Muscle of arm (tissue), 14 donors: ENCODE data around the gene CPNE6. TPM values are rescaled to one million over a fixed set of nuclear protein-coding genes. Genes with fewer than 3 reads are reported as not detected.
A peak's percentile ranks its signal among the peaks of the same experiment; 100 is the strongest.
"Not testable (repeated sequence)": the region's sequence is repeated elsewhere in the genome, so short reads cannot be mapped to it uniquely, and the experiment has no call there.

Experiments
- DNase-seq: peaks from one replicate; pipeline ENCODE4 v3.0.0-alpha.2; 2013
- long read RNA-seq, 11 donors: transcript quantifications; one replicate each; lab custom pipeline, GENCODE V29; 2026
- polyA plus RNA-seq, 12 donors: library from polyadenylated mRNA; unstranded; fragments of 120-200 nt; gene quantifications; one replicate each; pipeline ENCODE4 v1.2.1, GENCODE V29; 2013; ENCODE audit not compliant: insufficient read length in 12 of 12

CPNE6 gene
- polyA plus RNA-seq = under 1 TPM in 2 of 12 donors, not detected in 10; 0.08 to 0.21 TPM
- long read RNA-seq, donor 1 = 0 reads
- long read RNA-seq, donor 2 = 0 reads
- long read RNA-seq, donor 3 = 0 reads
- long read RNA-seq, donor 4 = 0 reads
- long read RNA-seq, donor 5 = 0 reads
- long read RNA-seq, donor 6 = 0 reads
- long read RNA-seq, donor 7 = 0 reads
- long read RNA-seq, donor 8 = 0 reads
- long read RNA-seq, donor 9 = 0 reads
- long read RNA-seq, donor 10 = 0 reads
- long read RNA-seq, donor 11 = 0 reads

DNA sequence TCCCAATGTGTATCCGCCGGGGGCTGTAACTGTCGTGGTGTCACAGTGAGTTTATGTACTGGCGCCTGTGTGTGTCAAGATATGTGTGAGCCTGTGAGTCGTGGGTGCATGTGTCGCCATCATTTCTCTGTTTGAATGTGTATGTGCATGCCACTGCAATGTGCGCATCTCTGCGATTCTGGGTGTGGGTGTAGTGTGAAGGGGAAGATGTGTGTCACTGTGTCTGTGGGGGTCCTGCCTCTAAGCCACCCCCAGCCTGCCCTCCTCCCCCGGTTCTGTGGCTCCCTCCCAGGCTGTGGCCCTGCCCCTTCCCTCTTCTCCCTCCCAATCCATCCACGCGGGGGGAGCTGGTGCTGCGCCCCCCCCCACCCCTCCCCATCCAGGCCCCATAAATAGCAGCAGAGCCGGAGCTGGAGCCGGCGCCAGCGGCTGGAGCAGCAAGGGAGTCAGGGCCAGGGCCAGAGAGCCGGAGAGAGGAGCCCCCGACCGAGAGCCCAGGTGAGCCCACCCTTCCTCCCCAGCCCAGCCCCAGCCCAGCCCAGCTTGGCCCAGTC, at the start of gene CPNE6:
CPNE6 (plus strand) TSS at position 419 of the 554 bp plus-strand sequence. CDS start 1,375 bp downstream, outside the sequence.
- no peak for DNase-seq

DNA sequence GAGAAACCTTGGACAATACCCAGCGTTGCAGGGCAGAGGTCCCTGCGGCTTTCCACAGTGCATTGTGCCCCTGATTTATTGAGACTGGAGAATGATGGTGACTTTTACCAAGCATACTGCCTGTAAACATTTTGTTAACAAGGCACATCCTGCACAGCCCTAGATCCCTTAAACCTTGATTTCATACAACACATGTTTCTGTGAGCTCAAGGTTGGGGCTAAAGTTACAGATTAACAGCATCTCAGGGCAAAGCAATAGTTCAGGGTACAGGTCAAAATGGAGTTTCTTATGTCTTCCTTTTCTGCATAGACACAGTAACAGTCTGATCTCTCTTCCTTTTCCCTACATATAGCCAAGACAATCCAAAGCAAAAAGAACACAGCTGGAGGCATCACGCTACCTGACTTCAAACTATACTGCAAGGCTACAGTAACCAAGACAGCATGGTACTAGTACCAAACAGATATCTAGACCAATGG, 46.4 kb upstream of the CPNE6 start:
- DNase-seq = not testable (repeated sequence)

DNA sequence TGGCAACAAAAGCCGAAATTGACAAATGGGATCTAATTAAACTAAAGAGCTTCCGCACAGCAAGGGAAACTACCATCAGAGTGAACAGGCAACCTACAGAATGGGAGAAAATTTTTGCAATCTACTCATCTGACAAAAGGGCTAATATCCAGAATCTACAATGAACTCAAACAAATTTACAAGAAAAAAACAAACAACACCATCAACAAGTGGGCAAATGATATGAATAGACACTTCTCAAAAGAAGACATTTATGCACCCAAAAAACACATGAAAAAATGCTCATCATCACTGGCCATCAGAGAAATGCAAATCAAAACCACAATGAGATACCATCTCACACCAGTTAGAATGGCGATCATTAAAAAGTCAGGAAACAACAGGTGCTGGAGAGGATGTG, 41.7 kb upstream of the CPNE6 start:
- DNase-seq = not testable (repeated sequence)

DNA sequence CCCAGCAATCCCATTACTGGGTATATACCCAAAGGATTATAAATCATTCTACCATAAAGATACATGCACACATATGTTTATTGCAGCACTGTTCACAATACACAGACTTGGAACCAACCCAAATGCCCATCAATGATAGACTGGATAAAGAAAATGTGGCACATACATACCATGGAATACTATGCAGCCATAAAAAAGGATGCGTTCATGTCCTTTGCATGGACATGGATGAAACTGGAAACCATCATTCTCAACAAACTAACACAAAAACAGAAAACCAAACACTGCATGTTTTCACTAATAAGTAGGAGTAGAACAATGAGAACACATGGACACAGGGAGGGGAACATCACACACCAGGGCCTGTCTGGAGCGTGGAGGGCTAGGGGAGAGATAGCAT, 40.0 kb upstream of the CPNE6 start:
- not testable (repeated sequence) for DNase-seq

DNA sequence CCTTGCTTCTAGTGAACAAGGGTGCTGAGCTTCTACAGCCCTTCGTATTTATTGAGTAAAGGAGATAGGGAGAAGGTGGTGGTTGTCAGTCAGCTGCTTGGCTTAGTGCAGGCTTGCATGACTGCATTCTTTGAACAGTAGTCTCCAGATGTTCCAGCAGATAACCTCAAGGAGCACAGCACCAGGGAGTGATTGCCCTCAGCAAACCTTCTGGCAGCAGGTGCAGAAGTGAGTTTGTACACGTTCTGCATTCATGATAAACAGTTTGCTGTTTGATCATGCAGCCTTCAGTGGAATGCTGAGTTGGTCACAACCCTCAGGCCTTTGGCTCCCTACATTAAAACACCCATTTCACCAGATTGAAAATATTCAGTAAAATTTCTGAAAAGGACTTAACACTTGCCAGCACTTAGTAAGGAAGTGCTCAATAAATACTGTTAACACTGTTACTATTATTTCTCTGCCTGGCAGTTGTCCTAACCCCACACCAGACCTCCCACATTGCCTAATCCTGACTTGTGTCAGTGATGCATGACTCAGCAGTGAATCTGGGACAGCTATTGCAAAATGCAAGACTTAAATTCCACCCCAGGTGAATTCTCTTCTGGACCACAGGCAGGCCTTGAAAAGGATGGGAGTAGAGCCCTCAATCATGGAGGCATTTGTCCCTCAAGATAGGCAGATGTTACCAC, 38.5 kb upstream of the CPNE6 start:
- no peak for DNase-seq

DNA sequence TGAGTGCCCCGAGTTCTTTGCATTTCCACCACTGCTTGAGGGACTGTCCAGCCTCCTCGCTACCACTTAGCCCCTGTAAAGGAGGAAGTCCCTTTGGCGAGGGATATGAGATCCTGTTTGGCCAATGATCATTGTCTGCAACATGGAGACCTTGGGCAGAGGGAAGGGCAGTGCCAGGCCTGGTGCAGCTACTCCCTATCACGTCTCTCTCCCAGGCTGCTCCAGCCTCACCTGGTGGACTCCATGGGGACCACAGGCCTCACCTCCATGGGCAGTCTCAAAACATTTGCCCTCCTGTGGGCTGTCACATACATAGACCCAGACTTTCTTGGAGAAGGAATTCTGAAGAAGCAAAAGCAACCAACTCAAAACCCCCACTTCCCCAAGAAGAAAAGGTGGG, 35.6 kb upstream of the CPNE6 start:
- DNase-seq = not testable (repeated sequence)

DNA sequence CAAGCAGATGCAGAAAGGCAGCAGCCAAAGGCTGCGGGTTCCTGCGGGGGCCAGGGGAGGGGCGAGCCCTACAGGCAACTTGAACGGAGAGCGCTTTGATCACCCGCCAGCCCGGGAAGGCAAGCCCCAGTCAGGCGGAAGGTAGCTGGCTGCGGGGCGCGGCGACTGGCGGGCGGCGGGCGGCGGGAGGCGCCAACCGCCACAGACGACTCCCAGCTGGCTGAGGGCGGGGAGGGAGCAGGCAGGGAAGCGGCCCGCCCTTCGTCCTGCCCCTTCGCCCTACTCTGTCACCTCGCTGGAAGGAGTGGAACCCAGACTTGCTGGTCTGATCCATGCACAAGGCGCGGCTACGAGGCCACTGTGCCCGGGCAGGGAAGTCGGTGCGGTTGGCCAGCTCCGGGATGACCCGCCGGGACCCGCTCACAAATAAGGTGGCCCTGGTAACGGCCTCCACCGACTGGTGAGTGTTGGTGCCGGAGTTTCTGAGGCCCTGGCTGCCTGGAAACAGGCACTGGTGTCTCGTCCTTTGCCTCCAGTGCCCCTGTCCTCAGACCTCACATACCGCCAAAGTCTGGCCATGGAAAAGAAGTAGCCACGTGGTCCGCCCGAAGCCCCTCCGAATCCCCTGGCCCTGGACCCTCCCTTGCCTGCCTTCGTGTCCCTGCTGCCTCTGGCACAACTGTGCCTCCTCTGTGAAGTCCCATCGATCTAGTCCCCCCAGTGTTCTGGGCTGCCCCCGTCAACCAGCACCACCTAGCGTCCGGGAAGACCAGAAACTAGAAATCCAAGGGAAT, 35.0 kb upstream of the CPNE6 start:
- DNase-seq = peak; percentile 76

DNA sequence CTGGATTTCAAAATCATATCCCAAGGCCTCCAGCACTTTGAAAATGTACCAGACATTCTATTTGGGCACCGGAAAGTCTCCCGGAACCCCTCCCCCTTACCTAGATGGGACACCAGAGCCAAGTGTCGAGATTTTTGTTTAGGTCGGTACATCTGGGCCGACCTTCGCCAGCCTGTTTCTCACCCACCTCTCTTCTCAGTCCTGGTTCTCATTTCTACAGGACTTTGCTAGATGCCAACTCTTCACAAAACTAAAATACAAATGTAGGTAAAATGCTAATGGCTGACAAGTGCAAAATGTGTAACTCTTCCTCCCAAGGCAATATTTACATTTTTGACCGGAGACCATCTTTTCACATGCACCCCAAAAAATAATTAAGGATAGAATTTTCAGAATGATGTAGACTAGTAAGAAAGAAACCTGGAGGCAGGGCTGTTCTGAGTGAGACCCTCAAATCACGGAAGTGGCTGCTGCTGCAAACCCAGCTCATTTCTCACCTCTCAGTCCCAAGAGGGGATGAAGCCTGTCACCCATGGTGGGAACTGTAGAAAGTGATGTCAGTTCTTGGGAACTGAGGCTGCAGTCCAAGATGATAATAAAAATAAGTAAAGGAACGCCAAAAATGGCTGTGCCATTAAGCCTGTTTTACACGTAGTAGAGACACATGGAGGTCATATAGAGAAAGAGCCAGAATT, 34.3 kb upstream of the CPNE6 start:
- DNase-seq = not testable (repeated sequence)

DNA sequence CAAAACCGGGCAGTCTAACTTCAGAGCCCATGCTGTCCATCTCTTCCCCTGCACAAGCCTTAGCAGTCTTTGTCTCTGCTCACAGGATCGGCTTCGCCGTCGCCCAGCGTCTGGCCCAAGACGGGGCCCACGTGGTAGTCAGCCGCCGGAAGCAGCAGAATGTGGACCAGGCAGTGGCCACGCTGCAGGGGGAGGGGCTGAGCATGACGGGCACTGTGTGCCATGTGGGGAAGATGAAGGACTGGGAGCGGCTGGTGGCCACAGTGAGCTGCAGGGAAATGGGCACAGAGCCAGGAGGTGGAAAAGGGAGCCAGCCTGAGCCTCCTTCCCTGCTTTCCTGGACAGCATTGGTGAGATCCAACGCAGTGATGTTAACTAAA, 33.7 kb upstream of the CPNE6 start:
- no peak for DNase-seq

DNA sequence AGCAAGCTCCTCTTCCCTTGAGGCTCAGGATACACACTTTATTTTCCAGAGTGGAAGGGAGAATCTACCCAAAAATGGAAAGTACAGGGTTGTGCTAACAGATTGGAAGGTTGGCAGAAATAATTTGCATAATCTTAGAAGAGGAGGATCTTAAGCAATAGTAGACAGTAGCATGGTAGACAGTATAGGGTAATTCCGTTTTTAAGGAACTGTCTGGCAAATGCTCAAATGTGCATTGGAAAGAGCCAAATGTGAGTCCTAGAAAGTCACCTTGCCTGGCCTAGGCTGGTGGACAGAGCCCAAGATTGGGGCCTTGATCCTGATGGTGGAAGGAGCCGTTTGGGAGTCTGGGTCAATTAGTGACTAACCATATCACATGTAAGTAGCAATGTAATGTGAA, 32.7 kb upstream of the CPNE6 start:
- no peak for DNase-seq

DNA sequence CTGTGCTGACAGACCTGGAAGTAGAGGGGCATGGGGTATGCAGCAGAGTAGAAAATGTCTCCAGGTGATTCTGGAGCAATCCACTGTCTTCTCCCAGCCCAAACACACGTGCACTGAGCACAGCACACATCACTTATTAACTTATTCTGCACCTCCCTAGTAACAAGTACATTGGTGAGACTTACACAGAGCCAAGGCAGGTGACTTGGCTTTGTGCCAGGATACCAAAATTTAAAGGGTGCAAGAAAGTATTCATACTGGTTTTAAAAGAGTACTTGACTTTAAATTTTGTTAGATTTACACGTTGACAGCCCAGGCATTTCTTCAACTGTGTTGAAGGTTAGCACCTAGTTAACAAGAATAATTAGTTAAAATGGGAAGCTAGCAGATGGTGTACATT, 30.7 kb upstream of the CPNE6 start:
- no peak for DNase-seq

DNA sequence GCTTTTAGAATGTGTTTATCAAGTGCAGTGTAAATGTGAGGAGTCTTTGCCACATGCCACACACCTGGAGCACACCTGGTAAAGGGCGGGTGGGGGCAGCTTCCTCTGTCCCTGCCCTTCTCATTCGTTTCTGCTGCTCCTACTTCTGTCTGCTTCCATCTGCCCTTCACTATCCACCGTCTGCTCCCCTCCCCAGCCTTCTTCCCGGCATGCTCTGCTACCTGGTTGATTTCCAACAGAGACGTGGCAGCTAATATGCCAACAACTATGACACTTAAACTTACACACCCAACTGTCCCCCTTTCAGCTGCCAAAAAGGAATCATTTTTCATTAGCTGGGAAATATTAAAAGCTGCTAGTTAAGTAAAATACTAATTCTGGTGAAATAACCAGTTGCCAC, 28.6 kb upstream of the CPNE6 start:
- DNase-seq = no peak

DNA sequence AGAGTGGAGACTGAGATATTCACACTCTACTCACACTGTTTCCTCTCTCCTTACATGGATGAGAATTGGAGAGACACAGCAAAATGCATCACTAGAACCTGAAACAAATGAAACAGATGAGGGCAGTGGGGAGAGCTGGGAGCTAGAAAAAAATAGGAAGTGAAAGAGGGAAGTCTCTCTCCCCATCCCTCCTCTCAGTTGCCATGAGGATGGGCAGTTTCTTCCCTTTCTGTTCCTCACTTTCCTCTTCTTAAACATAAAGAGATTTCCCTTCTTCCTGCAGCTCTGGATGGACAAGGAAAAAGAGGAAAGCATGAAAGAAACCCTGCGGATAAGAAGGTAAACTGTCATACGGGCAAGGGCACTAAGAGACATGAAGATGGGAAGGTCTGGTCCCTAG, 22.4 kb upstream of the CPNE6 start:
- DNase-seq = not testable (repeated sequence)

DNA sequence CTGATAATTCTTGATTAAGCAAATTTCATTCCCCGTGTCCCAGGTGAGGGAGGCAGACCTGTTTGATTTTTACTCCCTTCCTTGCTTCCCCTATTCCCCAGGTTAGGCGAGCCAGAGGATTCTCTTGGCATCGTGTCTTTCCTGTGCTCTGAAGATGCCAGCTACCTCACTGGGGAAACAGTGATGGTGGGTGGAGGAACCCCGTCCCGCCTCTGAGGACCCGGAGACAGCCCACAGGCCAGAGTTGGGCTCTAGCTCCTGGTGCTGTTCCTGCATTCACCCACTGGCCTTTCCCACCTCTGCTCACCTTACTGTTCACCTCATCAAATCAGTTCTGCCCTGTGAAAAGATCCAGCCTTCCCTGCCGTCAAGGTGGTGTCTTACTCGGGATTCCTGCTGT, 20.6 kb upstream of the CPNE6 start:
- not testable (repeated sequence) for DNase-seq

DNA sequence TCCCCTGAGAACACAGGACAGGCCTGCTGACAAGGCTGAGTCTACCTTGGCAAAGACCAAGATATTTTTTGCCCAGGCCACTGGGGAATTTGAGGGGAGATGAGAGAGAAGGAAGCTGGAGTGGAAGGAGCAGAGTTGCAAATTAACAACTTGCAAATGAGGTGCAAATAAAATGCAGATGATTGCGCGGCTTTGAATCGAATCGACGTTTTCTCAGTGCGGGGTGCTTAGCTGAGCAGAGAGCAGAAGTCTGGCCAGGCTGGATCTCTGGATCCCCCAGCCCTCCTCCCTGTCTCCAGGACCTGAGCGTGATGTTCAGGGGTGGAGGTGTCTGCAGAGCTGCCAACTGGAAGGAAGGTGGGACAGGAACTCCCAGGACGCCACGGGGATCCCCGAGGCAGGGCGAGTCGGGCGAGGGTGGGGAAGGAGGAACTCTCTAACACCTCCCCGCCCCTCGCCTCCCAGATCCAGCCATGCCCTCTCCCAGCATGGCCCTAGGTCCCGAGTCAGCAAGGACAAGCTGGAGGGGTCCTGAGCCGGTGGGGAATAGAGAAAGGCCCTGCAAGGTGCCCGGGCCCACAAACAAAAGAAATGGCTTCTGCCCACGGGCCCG, 20.1 kb upstream of the CPNE6 start:
- DNase-seq = peak; percentile 7

DNA sequence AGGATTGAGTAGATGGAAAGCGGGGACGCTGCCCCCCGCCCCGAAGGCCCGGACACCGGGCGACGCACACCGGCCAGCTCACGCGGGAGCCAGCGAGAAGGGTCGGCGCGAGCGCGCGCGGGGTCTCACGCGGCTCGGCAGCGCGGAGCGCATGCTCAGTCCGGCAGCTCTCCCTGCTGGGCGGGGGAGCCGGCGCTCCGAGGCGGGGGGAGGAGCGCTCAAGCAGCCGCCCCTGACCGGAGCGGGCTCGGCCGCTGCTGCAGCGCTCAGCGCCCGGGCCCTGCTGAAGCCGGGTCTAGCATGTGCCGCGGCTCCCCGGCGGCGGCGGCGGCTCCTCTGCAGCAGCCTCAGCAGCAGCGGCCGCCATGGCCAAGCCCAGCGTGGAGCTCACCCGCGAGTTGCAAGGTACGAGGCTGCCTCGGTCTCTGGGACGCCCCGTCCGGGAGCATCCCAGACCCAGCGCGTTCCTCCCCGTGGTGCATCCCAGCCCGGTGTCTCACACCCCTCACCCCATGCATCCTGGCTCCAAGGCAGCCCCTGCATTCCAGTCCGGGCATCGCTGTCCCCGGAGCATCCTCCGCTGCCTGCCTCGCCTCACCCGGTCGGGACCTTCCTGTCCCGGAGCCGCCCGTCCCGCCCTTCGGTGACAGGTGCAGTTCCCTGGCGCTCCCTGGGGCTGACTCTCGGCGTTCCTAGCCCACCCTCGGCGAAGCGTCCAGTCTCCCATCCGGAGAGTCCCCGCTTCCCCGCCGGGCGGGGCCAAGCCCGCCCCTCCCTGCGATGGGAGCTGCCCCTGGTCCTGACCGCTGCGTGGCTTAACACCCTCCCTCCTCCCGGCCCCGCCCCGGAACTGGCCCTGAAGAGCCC, 19.3 kb upstream of the CPNE6 start, which contains the start of gene CARMIL3:
CARMIL3 (plus strand) TSS at position 221 of the 867 bp plus-strand sequence; CDS start at position 366, 145 bp downstream.
- peak; percentile 44 for DNase-seq

DNA sequence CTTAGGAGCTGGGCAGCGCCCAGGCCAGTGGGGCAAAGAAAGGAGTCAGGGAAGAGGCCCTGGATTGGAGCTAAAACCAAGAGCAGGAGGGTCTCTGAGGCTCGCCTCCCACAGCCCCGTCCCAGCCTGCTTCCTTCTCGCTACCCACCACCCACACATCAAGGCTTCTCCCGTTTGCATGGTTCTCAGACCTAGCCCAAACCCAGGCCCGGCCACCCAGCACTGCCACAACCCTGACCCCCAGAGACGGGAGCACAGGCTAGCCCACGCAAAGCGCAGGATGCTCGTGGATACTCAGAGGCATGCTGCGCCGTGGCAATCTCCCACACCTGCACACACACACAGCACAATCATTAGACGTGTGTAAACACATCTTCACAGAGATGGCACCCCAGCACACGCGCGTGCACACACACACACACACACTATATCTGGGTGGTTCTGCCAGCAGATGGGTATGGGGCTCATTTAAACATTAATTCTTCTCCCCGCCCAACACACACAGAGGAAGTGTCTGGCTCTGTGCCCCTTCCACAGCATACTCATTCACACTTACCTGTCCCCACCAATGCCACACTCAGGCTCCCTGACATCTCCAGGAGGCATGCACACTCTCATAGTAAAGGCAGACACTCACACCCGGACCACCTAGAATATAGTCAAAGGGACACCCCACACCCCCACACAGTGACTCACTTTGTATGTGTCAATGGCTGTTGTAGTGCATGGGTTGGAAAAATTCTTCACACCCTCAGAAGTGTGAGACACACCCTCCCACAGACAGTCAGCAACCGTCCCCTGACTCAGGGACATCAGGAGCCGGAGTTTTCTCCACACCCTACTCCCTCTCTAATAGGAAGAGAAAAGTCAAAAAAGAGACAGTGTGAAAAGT, 18.5 kb upstream of the CPNE6 start:
- no peak for DNase-seq

DNA sequence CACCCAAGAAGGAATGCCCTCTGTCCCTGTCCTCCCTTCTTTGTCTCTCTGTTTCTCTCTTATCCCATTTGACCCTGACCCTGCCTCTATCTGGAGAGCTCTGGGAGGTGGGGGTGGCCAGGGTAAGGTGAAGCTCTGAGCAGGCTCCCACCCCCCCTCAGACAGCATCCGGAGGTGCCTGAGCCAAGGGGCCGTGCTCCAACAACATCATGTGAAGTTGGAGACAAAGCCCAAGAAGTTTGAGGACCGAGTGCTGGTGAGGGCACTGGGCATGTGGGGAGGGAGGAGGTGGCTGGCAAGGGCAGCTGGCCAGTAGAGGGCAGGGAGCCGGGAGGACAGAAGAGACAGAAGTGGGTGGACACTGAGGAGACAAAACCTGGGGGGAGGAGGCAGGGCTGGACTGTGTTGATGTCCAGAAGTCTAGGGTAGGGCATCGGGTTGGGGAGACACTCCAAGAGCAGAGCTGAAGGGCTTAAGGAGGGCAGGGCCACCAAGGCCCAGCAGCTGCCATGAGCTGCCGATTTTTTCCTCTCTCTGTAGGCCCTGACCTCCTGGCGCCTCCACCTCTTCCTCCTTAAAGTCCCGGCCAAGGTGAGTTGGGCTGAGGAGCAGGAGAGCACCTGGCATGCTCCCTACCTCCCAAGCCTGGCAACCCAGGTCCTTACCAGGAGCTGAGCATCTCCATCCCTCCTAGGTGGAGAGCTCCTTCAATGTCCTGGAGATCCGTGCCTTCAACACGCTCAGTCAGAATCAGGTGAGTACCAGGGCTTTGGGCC, 17.6 kb upstream of the CPNE6 start:
- no peak for DNase-seq
